ENCODE results near the gene TRABD2A.
"Not testable (repeated sequence)": the region's sequence is repeated elsewhere in the genome, so short reads cannot be mapped to it uniquely, and the experiment has no call there.

The TRABD2A gene

DNA sequence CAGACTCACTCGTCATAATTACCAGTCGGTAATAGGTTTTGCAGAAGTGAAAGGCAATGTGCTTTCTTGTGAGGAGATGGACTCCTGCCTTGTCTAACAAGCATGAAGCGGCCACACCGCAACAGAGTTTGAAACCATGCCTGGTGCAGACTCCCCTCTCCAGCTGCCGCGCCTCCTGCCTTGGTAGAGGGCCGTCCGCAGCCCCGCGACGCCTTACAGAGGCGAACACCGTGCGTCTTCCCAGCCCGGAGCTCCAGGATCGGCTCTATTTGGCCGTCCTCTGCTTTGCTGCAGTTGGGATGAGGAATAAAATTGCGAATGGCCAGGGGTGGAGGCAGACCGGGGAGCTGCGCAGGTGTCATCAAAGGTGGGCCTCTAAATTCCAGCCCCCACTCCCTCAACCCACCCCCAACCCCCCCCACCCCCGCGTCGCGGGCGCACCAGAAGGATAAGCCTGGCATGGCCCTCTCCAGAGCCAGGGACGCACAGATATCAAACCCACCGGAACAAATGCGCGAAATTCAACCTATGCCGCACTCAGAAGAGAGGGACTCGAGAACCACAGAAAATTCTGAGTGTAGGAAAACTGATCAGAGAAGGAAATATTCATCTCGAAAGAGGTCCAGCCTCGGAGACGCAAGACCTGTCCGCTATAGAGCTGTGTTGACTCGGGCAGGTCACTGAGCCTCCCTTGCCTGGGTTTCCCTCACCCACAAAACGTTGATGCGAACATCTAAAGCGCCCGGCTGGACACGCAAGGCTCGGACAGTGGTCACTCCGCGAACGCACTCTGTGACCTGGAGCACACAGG is 1.1 kb downstream of the TRABD2A start:
- peak in 1 of 2 donors; percentile 33 for DNase-seq

DNA sequence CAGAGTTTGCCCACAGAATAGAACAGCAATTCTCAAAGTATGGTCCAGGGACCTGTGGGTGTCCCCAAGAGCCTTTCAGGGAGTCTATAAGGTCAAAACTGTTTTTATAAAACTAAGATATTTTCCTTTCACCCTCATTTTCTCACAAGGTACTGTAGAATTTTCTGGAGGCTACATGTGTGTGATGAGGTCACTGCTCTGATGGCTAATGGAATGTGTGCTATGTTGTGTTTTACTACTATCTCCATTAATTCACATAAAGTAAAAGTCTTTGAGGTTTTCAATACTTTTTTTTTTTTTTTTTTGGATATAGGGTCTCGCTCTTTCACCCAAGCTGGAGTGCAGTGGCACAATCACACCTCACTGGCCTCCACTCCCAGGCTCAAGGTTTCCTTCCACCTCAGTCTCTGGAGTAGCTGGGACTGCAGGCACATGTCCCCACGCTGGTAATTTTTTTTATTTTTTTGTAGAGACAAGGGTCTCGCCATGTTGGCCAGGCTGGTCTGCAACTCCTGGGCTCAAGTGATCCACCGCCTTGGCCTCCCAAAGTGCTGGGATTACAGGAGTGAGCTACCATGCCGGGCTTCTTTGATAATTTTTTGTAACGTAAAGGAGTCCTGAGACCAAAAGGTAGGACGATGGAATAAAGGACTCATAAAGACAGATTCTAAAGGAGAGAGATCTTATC is 1.8 kb downstream of the TRABD2A start:
- DNase-seq, result no peak

DNA sequence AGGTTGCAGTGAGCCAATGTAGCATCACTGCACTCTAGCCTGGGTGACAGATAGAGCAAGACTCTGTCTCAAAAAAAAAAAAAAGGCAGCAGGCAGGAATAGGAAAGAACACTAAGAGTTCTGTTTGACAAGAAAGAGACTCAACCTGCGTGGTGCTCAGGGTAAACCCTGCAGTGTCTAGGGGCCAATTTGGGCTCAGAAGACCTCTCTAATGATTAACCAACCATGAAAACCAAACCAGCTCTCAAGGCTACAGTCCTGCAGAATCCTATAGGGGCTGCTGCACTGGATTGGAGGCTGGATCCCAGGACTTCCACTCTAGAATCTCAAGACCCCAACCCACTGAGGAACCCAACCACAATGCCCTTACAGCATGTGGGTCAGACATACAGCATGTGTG is 2.4 kb downstream of the TRABD2A start:
- no peak for DNase-seq

DNA sequence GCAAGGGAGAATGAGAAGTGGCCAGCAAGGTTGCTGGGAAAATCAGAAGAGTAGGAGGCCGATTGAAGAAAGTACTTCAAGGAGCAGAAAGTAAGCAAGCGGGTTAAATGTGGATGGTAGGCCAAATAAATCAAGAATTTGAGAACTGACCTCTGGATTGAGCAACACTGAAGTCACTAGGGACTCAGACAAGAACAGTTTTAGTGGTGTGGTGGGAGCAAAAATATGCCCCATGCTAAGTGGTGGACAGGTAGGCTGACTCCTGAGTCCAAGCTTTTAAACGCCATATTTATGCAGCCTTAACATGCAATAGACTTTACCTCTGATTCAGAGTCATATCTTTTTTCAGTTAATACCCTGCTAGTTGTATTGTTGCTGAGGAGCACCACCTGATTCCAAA is 4.5 kb downstream of the TRABD2A start:
- DNase-seq, result no peak

DNA sequence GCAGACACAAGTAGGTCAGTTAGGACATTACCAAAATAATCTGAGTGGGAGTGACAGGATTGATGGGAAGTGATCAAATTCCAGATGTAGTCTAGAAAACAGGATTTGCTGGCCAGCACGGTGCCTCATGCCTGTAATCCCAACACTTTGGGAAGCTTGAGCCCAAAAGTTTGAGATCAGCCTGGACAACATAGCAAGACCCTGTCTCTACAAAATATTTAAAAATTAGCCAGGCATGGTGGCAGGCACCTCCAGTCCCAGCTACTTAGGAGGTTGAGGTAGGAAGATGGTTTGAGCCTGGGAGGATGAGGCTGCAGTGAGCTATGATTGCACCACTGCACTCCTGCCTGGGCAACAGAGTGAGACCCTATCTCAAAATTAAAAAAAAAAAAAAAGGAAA is 5.3 kb downstream of the TRABD2A start:
- not testable (repeated sequence) for DNase-seq

DNA sequence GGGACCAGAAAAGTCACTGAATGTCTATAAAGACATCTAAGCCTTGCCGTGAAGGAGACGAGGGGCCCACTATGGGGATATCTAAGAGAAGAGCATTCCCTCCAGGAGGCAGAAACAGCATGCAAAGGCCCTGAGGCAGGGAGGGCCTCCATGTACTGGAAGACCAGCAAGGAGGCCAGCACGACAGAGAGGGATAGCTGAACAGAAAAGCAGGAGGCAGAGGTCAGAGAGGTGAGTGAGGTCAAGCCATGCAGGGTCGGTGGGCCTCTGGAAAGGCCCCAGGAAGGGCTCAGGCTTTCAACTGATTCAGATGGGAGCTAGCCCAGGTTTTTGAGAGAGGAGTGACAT is 5.7 kb downstream of the TRABD2A start:
- no peak for DNase-seq

DNA sequence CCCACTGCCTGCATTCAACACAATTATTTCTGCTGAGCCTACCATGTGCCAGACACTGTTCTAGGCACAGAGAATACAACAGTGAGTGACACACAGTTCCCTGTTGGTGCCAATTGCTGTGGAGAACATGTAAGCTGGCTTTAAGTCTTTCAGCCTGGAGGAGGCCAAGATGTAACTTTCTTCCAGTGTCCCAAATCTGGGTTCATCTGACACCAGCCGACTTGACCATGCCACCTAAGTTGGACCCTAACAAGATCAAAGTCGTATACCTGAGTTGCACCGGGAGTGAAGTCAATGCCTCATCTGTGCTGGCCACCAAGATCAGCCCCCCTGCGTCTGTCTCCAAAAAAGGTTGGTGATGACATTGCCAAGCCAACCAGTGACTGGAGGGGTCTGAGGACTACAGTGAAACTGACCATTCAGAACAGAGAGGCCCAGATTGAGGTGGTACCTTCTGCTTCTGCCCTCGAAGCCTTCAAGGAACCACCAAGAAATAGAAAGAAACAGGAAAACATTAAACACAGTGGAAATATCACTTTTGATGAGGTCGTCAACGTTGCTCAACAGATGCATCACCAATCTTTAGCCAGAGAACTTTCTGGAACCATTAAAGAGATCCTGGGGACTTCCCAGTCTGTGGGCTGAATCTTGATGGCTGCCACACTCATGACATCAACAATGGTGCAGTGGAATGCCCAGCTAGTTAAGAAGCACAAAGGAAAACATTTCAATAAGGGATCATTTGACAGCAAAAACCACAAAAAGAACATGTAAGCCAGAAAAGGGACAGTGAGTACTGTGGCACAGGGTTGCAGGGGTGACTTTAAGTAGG is 6.3 kb downstream of the TRABD2A start:
- DNase-seq, result peak; percentile 79 to 91

DNA sequence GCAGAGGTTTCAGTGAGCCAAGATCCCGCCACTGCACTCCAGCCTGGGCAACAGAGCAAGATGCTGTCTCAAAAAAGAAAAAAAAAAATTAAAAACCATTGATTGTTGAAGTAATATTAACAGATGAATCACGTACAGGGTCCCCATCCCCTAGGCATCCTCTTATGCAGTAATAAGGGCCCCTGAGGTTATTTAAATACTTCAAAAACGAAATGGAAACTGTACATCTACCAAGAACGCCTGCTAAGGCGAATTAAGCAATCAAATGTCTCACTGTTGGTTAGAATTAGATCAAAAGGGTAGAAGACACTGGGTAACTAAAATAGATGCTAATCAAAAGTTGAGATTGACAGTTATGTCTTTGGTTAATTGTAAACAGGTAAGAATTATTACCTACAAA is 7.5 kb downstream of the TRABD2A start:
- DNase-seq, result no peak

DNA sequence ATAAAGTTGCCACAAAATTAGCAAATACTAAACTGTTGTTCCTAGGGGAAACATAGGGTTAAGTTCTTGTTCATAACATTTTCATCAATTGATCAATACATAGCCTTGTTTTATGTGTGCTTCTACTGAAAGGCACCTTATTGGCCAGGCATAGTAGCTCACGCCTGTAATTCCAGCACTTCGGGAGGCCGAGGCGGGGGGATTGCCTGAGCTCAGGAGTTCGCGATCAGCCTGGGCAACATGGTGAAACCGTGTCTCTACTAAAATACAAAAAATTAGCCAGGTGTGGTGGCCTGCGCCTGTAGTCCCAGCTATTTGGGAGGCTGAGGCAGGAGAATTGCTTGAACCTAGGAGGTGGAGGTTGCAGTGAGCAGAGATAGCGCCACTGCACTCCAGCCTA is 8.2 kb downstream of the TRABD2A start:
- not testable (repeated sequence) for DNase-seq

DNA sequence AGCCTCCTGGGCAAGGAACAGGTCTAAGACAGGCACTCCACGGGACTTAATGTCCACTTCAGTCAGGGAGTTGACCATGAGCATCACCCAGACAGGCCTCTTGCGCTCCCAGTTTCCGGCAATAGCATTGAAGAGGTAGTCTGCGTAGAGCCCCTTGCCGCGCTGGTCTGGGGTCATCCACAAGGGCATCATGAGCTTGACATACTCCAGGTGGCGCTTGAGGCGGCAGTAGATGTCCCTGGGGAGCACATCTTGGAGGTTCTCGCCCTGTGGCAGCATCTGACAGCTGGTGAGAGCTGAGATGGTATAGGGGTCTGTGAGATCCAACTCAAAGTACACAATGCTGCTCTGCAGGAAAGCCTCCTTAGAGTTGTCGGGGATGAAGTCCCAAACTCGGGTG is 10.6 kb downstream of the TRABD2A start:
- DNase-seq, result no peak

DNA sequence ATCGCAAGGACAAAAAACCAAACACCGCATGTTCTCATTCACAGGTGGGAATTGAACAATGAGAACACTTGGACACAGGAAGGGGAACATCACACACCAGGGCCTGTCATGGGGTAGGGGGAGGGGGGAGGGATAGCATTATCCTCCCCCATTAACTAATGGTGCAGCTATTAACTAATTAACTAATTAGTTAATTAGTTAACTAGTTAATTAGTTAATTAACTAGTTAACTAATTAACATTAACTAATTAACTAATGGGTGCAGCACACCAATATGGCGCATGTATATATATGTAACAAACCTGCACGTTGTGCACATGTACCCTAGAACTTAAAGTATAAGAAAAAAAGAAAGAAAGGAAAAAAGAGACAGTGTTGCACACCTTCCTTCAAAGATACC is 12.6 kb downstream of the TRABD2A start:
- not testable (repeated sequence) for DNase-seq

DNA sequence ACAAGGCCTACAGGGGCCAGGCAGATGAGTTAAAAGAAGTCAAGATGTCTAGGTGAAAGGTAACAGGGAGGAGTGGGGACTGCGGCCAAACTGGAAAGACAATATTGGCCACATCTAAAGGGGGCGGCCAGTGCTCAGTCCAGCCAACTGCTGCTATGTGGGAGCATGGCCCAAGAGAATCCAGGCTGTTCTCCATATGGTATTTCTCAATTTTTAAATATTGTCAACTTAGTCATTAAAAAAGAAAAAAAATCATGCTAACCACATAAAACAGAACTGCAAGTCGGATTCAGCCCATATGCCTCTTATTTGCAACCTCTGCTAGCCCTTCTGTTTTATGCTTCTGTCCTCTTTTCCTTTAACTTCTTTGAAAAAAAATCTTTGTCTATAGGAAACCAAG is 14.8 kb downstream of the TRABD2A start:
- DNase-seq, result no peak

DNA sequence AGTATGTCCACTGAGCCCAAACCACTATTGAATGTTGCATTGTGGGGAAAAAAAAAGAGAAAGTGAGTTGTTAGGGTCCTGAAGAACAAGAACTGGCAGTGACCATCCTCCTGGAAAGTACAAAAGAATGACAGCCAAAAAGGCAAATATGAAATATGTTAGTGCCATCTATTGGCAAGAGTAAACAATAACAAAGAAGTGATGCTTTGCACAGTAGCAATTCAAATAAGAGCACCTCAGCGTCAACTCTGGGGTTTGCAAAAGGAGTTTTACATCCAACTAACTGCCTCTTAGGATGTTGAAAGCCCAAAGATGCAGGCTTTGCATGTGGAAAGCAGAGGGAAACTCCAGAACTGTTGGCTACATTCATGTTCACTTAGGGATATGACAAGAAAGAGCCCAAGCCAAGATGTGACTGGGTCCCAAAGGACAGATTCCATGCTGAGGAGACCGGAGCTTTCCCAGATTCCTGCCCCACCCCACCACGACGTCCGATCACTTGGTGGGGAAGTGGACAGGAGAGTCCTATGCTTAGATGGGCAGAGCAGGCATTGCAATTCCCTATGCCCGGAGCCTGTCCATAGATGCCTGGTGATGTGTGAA is 15.6 kb downstream of the TRABD2A start:
- peak; percentile 47 to 55 for DNase-seq

DNA sequence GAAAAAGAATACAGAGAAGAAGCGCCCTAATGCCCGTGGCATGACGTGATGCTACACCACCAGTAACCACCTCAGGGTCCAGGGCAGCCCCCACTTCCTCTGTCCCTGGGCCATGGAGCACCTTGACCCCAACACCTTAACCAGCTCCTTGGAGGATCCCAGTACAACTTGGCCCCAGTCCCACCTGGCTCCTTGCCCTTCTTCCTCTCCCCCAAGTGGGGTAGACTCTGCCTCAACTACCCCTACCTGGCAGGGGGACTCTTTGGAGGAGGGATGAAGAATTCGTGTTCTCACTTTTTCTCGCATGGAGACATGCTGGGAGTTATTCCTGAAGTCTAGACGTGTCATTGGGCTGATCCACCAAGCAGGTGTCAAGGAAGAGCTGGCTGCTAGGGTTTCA is 18.9 kb downstream of the TRABD2A start:
- DNase-seq, result no peak

DNA sequence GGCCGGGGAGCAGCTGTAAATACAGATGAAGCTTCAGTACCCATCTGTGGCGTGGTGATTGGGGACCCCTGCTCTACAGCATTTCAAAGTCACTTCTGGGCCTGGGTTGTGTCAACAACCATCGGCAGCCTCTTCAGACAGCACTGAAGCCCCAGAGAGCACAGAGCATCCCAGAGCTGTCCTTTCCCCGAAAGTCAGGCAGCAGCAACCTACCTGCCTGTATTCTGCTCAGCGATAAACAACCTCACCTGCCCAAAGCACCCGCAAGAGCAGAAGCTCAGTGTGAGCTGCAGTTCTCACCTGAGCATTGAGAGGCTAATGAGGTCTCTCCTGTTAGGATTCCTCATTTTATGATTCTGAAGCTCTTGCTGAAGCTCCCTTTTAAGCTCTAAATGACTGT is 19.3 kb downstream of the TRABD2A start:
- DNase-seq, result no peak

DNA sequence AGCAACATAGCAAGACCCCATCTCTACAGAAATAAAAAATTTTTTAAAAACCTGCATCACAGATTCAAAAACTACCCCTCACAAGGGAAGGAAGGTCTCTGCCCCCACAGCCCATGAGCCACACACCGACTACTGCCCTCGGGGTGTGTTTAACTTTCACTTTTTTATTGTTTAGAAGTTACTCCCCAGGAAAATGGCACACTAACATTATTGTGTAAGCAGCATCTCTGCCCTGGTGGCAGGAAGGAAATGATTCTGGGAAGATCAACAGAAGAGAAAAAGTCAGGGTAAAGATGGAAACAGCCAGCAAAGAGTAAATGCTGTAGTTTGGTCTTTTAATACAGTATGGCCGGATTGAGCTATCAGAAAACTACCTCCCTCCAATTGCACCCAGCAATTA is 21.9 kb downstream of the TRABD2A start:
- no peak for DNase-seq

DNA sequence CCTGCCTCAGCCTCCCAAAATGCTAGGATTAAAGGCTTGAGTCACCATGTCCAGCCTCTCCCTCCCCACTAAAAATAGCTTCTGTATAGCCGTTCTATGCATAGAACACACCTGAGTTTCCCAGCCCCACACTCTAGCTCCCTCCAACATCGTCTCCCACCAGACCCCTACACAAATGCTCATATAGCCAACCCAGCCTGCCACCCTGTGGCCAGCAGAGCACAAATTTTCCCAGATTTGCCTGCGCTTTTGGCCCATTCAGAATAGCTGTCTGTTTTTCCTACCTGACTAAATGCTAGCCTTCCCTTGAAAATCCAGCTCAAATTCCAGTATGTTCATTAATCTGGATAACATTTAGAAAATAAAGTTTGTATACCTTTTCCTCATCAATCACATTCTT is 22.8 kb downstream of the TRABD2A start:
- no peak for DNase-seq

DNA sequence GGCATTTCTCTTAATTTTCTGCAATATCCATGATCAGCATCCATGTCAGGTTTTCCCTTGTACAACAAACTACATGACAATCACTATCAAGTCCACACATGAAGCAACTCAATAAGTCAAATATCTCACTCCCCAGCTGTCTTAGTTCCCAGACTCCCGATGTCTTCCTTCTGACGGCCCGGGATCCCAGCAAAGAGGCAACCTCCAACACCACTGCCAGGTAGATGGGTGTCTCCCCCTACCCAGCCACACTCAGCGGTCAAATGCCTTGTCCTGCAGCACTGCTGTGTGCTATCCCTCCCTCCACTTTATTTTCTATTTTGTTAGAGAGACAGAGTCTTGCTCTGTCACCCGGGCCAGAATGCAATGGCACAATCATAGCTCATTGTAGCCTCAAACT is 23.3 kb downstream of the TRABD2A start:
- DNase-seq, result no peak

DNA sequence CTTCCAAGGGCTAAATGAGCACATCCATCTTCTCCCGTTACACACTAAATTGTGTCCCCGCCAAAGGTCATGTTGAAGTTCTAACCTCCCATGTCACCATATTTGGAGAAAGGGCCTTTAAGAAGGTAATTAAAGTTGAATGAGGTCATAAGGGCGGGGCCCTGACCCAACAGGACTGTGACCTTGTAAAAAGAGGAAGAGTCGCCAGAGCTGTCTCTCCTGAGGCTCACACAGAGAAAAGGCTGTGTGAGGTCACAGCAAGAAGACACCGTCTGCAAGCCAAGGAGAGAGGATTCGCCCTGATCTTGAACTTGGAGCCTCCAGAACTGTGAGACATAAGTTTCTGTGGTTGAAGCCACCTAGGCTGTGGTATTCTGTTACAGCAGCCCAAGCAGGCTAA is 24.1 kb downstream of the TRABD2A start:
- peak; percentile 39 to 49 for DNase-seq

DNA sequence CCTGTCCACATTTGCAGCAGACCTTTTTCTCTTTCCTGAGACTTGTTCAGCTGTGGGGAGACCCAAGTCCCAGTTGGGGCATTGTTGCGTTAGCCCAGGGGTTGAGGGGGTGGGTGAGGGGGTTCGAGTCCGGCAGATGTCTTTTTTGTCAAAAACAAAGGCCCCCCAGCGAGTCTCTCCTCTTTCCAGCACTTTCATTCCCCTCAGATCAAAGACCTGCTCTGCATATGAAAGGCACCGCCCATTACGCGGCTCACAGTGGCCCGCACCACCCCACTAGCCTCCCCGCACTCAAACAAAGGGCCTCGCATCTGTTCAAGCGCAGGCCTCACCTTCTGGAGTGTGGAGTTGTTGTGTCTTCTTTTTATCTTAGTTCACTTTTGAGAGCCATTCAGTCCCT is 25.2 kb downstream of the TRABD2A start:
- no peak for DNase-seq

DNA sequence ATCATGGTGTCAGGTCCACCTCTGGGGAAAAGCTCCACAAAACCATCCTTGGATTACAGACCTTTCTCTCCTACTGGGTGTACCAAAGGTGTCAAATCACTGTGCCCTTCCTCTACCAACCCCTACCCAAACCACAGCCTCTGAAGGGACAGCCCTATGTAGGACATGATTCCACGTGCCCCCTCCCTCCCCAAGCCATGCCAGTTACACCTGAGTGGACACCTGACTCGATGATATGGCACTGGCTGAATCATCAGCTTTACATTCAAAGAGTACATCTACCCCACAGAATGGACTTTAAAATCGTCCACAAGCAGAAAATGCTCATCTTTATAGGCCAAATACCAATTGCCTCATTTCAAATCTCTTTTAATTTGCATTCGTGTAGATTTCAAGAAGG is 26.0 kb downstream of the TRABD2A start:
- no peak for DNase-seq

DNA sequence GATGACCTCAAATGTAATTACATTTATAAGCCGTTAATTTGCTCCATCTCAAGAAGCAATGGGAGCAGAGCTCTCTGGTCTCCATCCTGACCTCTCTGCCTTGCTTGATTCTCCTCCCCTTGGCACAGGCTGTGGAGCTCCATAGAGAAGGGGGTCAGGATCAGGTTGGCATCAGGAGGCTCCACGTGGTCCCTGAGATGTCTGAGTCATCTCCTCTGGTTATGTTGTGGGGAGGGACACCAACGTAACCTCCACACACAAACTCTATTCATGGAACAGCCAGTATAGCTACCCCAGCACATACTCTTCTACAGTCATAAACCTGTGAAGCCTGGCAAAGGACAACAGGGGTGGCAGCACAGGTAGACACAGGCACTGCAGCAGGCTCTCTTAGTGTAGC is 29.0 kb downstream of the TRABD2A start:
- DNase-seq, result no peak

DNA sequence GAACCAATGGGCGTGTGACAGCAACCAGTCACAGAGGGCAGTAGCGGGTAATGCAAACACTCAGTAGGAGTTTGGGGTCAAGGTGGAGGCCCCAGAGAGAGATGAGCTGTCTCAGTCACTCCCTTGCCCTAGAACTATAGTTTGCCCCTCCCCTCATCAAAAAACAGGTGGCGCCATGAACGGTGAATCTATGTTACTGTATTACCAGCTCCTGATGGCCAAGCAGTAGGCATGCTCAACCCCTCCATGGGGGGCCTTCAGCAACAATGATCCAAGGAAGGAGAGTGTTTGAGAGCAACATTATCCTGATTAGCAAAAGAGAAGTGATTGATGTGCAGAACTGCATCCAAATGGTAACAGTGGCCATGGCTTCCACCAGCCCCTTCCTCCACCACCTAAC is 30.4 kb downstream of the TRABD2A start:
- DNase-seq, result no peak
